Activated naive CD4-positive, alpha-beta T cell (primary cell): ENCODE results near the gene PDE6G.

Experiments
- DNase-seq, 4 experiments: peaks; one replicate each; lab custom pipeline; 2025; lab: John Stamatoyannopoulos, UW

The PDE6G gene

GRCh38 chr17:81662002-81662401 is 5.7 kb upstream of the PDE6G start:
- no peak for DNase-seq

GRCh38 chr17:81660441-81660840 is 4.1 kb upstream of the PDE6G start:
- DNase-seq: no peak

DNA sequence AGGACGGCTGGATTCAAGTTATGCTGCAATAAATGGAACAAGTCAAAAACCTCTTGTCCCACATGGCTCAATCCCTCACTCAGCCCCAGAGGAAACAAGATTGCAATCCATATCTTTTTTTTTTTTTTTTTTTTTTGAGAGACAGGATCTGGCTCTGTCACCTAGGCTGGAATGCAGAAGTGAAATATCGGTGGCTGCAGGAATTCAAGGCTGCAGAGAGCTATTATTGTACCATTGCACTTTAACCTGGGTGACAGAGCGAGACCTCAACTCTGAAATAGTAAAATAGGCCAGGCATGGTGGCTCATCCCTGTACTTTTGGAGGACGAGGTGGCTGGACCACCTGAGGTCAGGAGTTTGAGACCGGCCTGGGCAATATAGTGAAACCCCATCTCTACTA is 2.7 kb upstream of the PDE6G start:
- no peak for DNase-seq

DNA sequence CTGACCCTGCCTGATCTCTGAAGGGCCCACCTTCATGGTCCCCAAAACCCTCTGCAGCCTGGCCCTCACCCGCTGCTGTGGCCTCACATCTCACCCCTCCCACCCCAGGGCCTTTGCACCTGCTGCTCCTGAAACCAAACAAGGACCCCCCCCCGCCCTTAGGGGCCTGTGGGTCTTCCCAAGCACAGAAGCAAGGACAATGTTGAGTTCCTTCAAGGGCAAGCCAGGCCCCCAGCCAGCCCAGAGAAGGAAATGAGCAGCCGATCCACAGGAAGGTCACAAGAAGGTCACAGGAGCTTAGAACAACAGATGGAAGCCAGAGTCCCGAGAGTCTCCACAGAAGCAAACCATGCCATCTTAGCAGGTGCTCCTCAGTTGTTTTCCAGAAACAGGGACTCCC is 493 bp upstream of the PDE6G start:
- DNase-seq: no peak

DNA sequence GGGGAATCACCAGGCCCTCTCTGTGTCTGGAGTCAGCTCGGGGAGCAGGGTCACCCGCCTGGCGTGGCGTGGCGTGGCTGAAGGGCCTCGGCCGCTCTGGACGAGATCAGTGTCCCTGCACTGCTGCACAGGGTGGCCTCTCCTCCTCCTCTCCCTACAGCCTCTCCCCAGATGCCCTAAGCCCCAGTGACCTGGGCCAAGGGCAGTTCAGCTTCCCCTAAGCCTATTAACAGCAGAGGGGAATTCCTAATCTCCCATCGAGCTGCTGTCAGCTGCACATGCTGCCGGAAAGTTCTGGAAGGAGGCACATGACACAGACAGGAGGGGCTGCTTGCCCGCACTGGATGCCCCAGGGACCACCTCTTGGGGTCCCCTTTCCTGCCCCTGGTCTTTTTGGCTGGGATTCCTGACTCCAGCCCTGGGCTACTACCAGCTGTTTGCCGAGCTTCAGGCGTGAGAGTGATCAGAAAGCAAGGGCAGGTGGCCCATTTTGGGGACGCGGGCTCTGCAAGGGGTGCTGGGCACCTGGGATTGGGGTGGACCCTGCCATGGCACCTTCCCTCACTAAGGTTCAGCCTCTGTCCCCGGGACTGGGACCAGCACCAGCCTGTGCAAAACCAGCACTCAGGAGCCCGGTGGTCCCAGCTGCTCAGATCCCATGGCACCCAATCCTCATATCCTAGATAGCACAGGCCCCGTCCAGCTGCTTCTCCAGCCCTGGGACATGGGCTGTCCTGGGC is 794 bp downstream of the PDE6G start:
- no peak for DNase-seq

GRCh38 chr17:81652906-81653771 is 3.2 kb downstream of the PDE6G start:
- DNase-seq: no peak

DNA sequence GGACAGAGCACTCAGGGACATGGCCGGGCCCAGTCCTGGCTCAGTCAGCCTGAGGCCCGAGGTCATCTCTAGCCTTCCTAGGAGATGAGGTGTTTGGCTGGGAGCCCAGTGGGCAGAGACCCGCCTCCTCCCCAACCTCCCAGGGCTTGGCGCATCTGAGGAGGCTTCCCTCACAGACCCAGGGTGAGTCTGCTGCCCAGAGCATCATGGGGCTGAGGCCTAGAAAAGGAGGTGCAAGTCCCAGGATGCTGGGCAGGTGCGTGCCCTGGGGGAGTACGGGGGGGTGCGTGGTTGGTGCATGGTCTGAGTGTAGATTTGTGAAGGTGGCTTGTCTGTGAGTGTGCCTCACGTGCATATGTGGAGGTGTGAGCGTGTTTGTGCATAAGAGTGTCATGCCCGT is 4.7 kb downstream of the PDE6G start:
- DNase-seq: no peak

DNA sequence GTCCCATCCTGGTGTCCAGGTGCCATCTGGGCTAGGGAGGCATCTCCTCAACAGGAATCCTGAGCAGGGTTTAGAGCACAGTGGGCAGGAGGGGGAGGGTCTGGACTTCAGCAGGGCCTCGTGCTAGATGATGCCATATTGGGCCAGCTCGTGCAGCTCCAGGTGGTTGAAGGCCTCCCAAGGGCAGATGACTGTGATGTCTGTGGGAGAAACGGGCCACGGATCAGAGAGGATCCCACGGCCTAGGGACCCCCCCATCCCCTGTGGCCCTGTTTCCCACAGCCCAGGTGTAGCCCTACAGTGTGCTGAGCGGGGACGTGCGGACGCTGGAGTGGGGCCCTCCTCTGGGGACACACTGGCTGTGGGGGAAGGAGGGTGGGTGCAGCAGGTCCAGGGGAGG is 5.4 kb downstream of the PDE6G start:
- DNase-seq: no peak

GRCh38 chr17:81648707-81649085 is 7.6 kb downstream of the PDE6G start:
- no peak for DNase-seq

GRCh38 chr17:81648013-81648706 is 8.2 kb downstream of the PDE6G start:
- no peak for DNase-seq

- no peak for DNase-seq
Measured at GRCh38 chr17:81647640-81648012, 8.7 kb downstream of the PDE6G start.

- DNase-seq: no peak
Measured at GRCh38 chr17:81646869-81647600, 9.3 kb downstream of the PDE6G start.

- no peak for DNase-seq
Measured at GRCh38 chr17:81644976-81645952, 11.1 kb downstream of the PDE6G start.

GRCh38 chr17:81644496-81644895 is 11.8 kb downstream of the PDE6G start:
- no peak for DNase-seq

DNA sequence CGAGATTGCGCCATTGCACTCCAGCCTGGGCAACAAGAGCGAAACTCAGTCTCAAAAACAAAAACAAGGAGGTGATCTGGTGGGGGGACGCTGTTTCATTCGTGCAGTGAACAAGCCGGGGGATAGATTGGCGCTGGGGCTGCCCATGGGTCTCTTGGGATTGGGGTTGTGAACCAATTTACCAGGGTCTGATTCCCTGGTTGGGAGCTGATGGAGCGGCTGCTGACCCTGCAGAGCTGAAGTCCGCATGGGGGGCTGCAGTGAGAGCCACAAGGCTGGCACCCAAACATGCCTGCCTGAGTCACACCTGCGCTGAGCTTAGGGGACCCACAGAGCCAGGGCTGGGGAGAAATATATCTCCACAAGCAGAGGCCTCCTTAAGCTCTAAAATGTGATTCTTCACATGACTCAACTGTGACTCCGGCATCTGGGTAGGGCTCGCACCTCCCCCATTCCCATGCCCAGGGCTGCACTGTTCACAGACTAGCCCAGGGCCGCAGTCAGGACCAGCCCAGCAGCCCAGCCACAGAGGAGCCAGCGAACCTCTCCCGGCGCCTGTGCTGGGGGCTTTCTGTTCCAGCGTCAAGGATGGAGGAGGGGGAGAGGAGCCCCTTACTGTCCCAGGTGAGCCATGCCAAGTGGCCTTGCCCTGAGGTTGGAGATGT is 14.4 kb downstream of the PDE6G start:
- DNase-seq: no peak

DNA sequence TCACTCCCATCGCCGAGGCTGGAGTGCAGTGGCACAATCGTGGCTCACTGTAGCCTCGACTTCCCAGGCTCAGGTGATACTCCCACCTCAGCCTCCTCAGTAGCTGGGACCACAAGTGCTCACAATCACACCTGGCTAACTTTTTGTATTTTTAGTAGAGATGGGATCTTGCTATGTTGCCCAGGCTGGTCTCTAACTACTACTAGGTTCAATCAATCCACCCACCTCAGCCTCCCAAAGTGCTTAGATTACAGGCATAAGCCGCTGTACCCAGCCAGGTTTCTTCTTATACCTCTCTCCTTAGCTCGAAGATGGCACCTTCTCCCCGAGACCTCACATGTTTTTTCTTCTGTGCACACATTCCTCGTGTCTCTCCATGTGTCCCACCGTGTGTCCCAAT is 16.3 kb downstream of the PDE6G start:
- no peak for DNase-seq

GRCh38 chr17:81638683-81639082 is 17.7 kb downstream of the PDE6G start:
- no peak for DNase-seq

- peak; percentile 47 to 78 (median 72) for DNase-seq
Measured at GRCh38 chr17:81636505-81637288, 19.6 kb downstream of the PDE6G start, which contains the start of the genes NPLOC4 and TSPAN10. NPLOC4 (minus strand) TSS chr17:81637112; CDS start chr17:81636930, 182 bp downstream. TSPAN10 (plus strand) TSS chr17:81637196; CDS start chr17:81642413, 5,217 bp downstream.

DNA sequence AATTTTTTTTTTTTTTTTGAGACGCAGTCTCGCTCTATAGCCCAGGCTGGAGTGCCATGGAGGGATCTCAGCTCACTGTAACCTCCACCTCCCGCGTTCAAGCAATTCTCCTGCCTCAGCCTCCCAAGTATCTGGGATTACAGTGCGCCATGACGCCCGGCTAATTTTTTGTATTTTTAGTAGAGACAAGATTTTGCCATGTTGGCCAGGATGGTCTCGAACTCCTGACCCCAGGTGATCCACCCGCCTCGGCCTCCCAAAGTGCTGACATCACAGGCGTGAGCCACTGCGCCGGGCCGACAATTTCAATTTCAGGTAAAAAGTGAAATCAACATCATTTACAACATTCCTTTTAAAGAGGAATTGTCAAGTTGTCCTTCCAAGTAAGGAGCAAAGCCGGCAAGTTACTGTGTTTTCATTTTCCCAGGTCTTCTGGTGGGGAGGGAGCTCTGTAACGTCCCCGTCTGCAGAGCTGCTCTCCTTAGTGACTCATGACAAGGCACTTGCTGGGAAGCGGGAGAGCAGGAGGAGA is 20.3 kb downstream of the PDE6G start:
- no peak for DNase-seq
